Measurements from ENCODE around the gene RPAIN. TPM values are rescaled to one million over a fixed set of nuclear protein-coding genes. Genes with fewer than 3 reads are reported as not detected.
A peak's percentile ranks its signal among the peaks of the same experiment; 100 is the strongest.
"Not testable (repeated sequence)": the region's sequence is repeated elsewhere in the genome, so short reads cannot be mapped to it uniquely, and the experiment has no call there.

Gene RPAIN
- polyA plus RNA-seq, 10 donors: 40.0 to 57.0 (median 47.0) TPM

- peak in 1 of 3 donors; percentile 30 for DNase-seq
These were observed 2.5 kb downstream of the RPAIN start for GRCh38 chr17:5422505-5422904.

- DNase-seq: no peak
These were observed 4.9 kb downstream of the RPAIN start for GRCh38 chr17:5424909-5425308.

GRCh38 chr17:5425826-5426225 lies 5.8 kb downstream of the RPAIN start:
- no peak for DNase-seq

- no peak for DNase-seq
These were observed 9.4 kb downstream of the RPAIN start for GRCh38 chr17:5429191-5429887.

- DNase-seq: no peak
These were observed 10.5 kb downstream of the RPAIN start for GRCh38 chr17:5430413-5430999.

GRCh38 chr17:5431234-5431633 lies 11.3 kb downstream of the RPAIN start:
- not testable (repeated sequence) for DNase-seq

- no peak for DNase-seq
These were observed 12.1 kb downstream of the RPAIN start for GRCh38 chr17:5431949-5432556.

- no peak for DNase-seq
These were observed 15.0 kb downstream of the RPAIN start for GRCh38 chr17:5434984-5435383.

GRCh38 chr17:5435781-5436315 lies 15.9 kb downstream of the RPAIN start:
- not testable (repeated sequence) for DNase-seq

GRCh38 chr17:5437721-5438317 lies 17.8 kb downstream of the RPAIN start:
- DNase-seq: no peak

GRCh38 chr17:5438716-5439445 lies 18.9 kb downstream of the RPAIN start, which contains the start of gene C1QBP:
TSS of gene C1QBP (minus strand) at chr17:5439155. CDS start at chr17:5439073, 82 bp downstream.
- DNase-seq: peak; percentile 91 to 97 (median 96)

- DNase-seq: no peak
These were observed 19.4 kb downstream of the RPAIN start for GRCh38 chr17:5439446-5439764.

- no peak for DNase-seq
These were observed 23.7 kb downstream of the RPAIN start for GRCh38 chr17:5443728-5444127.

- no peak for DNase-seq
These were observed 24.2 kb downstream of the RPAIN start for GRCh38 chr17:5444209-5444608.

GRCh38 chr17:5446786-5447185 lies 26.8 kb downstream of the RPAIN start:
- no peak for DNase-seq

- no peak for DNase-seq
These were observed 44.9 kb downstream of the RPAIN start for GRCh38 chr17:5464717-5465507.

- no peak for DNase-seq
These were observed 46.3 kb downstream of the RPAIN start for GRCh38 chr17:5466295-5466694.

- no peak for DNase-seq
These were observed 47.4 kb downstream of the RPAIN start for GRCh38 chr17:5467416-5467815.

- DNase-seq: peak in 1 of 3 donors; percentile 35
These were observed 48.1 kb downstream of the RPAIN start for GRCh38 chr17:5468075-5468473.

GRCh38 chr17:5472511-5472910 lies 52.5 kb downstream of the RPAIN start:
- no peak for DNase-seq

- DNase-seq: no peak
These were observed 53.9 kb downstream of the RPAIN start for GRCh38 chr17:5473906-5474305.

Measured in muscle of back (tissue), 11 donors.